H1 (cell line): ENCODE results near the gene SCRN1. TPM values are rescaled to one million over a fixed set of nuclear protein-coding genes. Genes with fewer than 3 reads are reported as not detected.

Experiments used
- CTCF ChIA-PET: fragments of 300-600 bp; sonication (Branson Sonifier 250); formaldehyde crosslinking; loops from one replicate; lab custom pipeline; 2021; ENCODE audit not compliant: partially characterized antibody; lab: Charles Lee
- POLR2A ChIA-PET: fragments of 300-600 bp; sonication (Branson Sonifier 250); formaldehyde crosslinking; loops from one replicate; lab custom pipeline; 2021; ENCODE audit warnings: inconsistent platforms; ENCODE audit not compliant: partially characterized antibody; lab: Charles Lee
- DNase-seq, 2 experiments: peaks; one replicate each; pipeline versions ENCODE4 v3.0.0 to v3.0.0-alpha.2; 2010 to 2022; ENCODE audit warnings: low spot score in 2 of 2, low read depth in 1 of 2, mixed read lengths in 1 of 2
- FAIRE-seq: peaks from 2 replicates; lab custom pipeline; 2011; peaks lifted over from hg19 to GRCh38; lab: Jason Lieb, UNC
- H2AFZ ChIP-seq: 2 replicates; pipeline ENCODE4 v1.8.1; 2012; ENCODE audit warnings: low read length, inconsistent platforms
- H2AK5ac ChIP-seq: 2 replicates; pipeline ENCODE4 v1.6.1; 2013; ENCODE audit warnings: low read depth, low read length
- H2BK120ac ChIP-seq: replicated peaks from 2 replicates; pipeline ENCODE3; 2013; ENCODE audit warnings: low read depth, low read length, inconsistent platforms
- H2BK12ac ChIP-seq: 2 replicates; pipeline ENCODE4 v1.6.1; 2013; ENCODE audit warnings: low read depth, low read length
- H2BK15ac ChIP-seq: 2 replicates; pipeline ENCODE4 v1.6.1; 2013; ENCODE audit warnings: low read length
- H2BK20ac ChIP-seq: 2 replicates; pipeline ENCODE4 v1.6.1; 2013; ENCODE audit warnings: low read length
- H2BK5ac ChIP-seq: 2 replicates; pipeline ENCODE4 v1.6.1; 2013; ENCODE audit warnings: low read depth, low read length
- H3K14ac ChIP-seq: 2 replicates; pipeline ENCODE4 v1.6.1; 2013; ENCODE audit warnings: inconsistent platforms; ENCODE audit not compliant: insufficient read length
- H3K18ac ChIP-seq: 2 replicates; pipeline ENCODE4 v1.6.1; 2013; ENCODE audit warnings: low read length; ENCODE audit errors: extremely low read depth
- H3K23ac ChIP-seq: 2 replicates; pipeline ENCODE4 v1.6.1; 2013; ENCODE audit warnings: inconsistent platforms; ENCODE audit not compliant: insufficient read length
- H3K23me2 ChIP-seq: 2 replicates; pipeline ENCODE4 v1.6.1; 2013; ENCODE audit warnings: low read depth, low read length
- H3K27ac ChIP-seq: 2 replicates; pipeline ENCODE4 v1.6.1; 2011; ENCODE audit warnings: low read depth, low read length, inconsistent platforms
- H3K27me3 ChIP-seq, 4 experiments: replicated peaks in 1 of 4; 1 replicate in 1 of 4; 2 replicates in 3 of 4; pipeline versions ENCODE4 v1.6.1 to v1.8.1; 2011 to 2013; ENCODE audit warnings: low read length in 3 of 4, mild to moderate bottlenecking in 3 of 4, inconsistent platforms in 2 of 4, mixed read lengths in 2 of 4, moderate library complexity in 1 of 4; ENCODE audit not compliant: control insufficient read depth in 3 of 4, insufficient read depth in 3 of 4; ENCODE audit errors: extremely low read depth in 1 of 4
- H3K36me3 ChIP-seq, 4 experiments: 2 replicates each; pipeline versions ENCODE4 v1.6.1 to v1.8.1; 2011 to 2013; ENCODE audit warnings: mild to moderate bottlenecking in 4 of 4, low read length in 3 of 4, moderate library complexity in 2 of 4, control low read depth in 1 of 4, inconsistent platforms in 1 of 4; ENCODE audit not compliant: insufficient read depth in 4 of 4, control insufficient read depth in 2 of 4
- H3K4ac ChIP-seq: replicated peaks from 2 replicates; pipeline ENCODE3; 2013; ENCODE audit warnings: low read length, low read depth, mixed read lengths, inconsistent platforms; ENCODE audit not compliant: insufficient read length
- H3K4me1 ChIP-seq, 4 experiments: replicated peaks in 1 of 4; 1 replicate in 1 of 4; 2 replicates in 3 of 4; pipeline versions ENCODE4 v1.6.1 to v1.8.1; 2011 to 2013; ENCODE audit warnings: low read length in 3 of 4, inconsistent platforms in 2 of 4, mixed read lengths in 1 of 4; ENCODE audit not compliant: insufficient read depth in 4 of 4, control insufficient read depth in 3 of 4
- H3K4me2 ChIP-seq, 2 experiments: 2 replicates each; pipeline versions ENCODE4 v1.6.1 to v1.8.1; 2011 to 2013; ENCODE audit warnings: low read depth in 2 of 2, low read length in 2 of 2, control low read depth in 1 of 2, inconsistent platforms in 1 of 2, mild to moderate bottlenecking in 1 of 2; ENCODE audit not compliant: insufficient read depth in 1 of 2
- H3K4me3 ChIP-seq, 4 experiments: fragments of 200-600, 300-600 bp in 1 of 4; sonication (generic), shearing (Covaris generic), sonication (Bioruptor Twin) in 1 of 4; 2 replicates each; pipeline versions ENCODE4 v1.5.1 to v1.8.1; 2011 to 2016; ENCODE audit warnings: low read length in 4 of 4, low read depth in 3 of 4, control low read depth in 2 of 4, inconsistent platforms in 2 of 4, mild to moderate bottlenecking in 2 of 4, mixed read lengths in 1 of 4, moderate library complexity in 1 of 4; ENCODE audit not compliant: insufficient read depth in 2 of 4; ENCODE audit errors: extremely low read depth in 1 of 4
- H3K56ac ChIP-seq: replicated peaks from 2 replicates; pipeline ENCODE3; 2013; ENCODE audit warnings: low read depth, mild to moderate bottlenecking, mixed read lengths, low read length, inconsistent platforms; ENCODE audit not compliant: insufficient read length
- H3K79me1 ChIP-seq: 2 replicates; pipeline ENCODE4 v1.6.1; 2013; ENCODE audit warnings: low read depth, low read length, control low read depth
- H3K79me2 ChIP-seq, 2 experiments: 2 replicates each; pipeline versions ENCODE4 v1.6.1 to v1.8.1; 2012 to 2013; ENCODE audit warnings: low read length in 2 of 2, mild to moderate bottlenecking in 2 of 2, inconsistent platforms in 1 of 2; ENCODE audit not compliant: insufficient read depth in 2 of 2, control insufficient read depth in 1 of 2
- H3K9ac ChIP-seq, 4 experiments: replicated peaks in 1 of 4; 1 replicate in 1 of 4; 2 replicates in 3 of 4; pipeline versions ENCODE4 v1.6.1 to v1.8.1; 2011 to 2013; ENCODE audit warnings: low read depth in 3 of 4, low read length in 3 of 4, control low read depth in 2 of 4, mild to moderate bottlenecking in 2 of 4, moderate library complexity in 2 of 4, inconsistent platforms in 1 of 4; ENCODE audit errors: extremely low read depth in 1 of 4
- H3K9me3 ChIP-seq, 2 experiments: 2 replicates each; pipeline versions ENCODE4 v1.6.1 to v1.8.1; 2012 to 2013; ENCODE audit warnings: mild to moderate bottlenecking in 2 of 2, moderate library complexity in 2 of 2, control low read depth in 1 of 2, inconsistent platforms in 1 of 2, low read depth in 1 of 2, low read length in 1 of 2, mixed read lengths in 1 of 2; ENCODE audit not compliant: insufficient read depth in 2 of 2
- H4K20me1 ChIP-seq, 2 experiments: replicated peaks in 1 of 2; 2 replicates each; pipeline versions ENCODE3 to v1.8.1; 2011 to 2013; ENCODE audit warnings: inconsistent platforms in 2 of 2, low read length in 2 of 2, mild to moderate bottlenecking in 1 of 2; ENCODE audit not compliant: insufficient read depth in 2 of 2, control insufficient read depth in 1 of 2
- H4K5ac ChIP-seq: 2 replicates; pipeline ENCODE4 v1.6.1; 2013; ENCODE audit warnings: low read length, low read depth, mixed read lengths, inconsistent platforms; ENCODE audit not compliant: insufficient read length
- H4K8ac ChIP-seq: 2 replicates; pipeline ENCODE4 v1.8.0; 2013; ENCODE audit warnings: mild to moderate bottlenecking, moderate library complexity, low read length, inconsistent platforms; ENCODE audit not compliant: insufficient read depth; ENCODE audit errors: extremely low read depth
- H4K91ac ChIP-seq: replicated peaks from 2 replicates; pipeline ENCODE3; 2013; ENCODE audit warnings: low read length, mixed read lengths, inconsistent platforms; ENCODE audit not compliant: insufficient read length
- CHD2 ChIP-seq: IDR thresholded peaks from 2 replicates; pipeline ENCODE4 v1.6.1; 2012; ENCODE audit warnings: low read length, improper control_type of control experiment
- WGBS, 2 experiments: shearing (Covaris generic) in 1 of 2; methylation state at CpG; one replicate each; pipeline versions ENCODE4 v1.1.6 to v1.1.7; 2013 to 2015; ENCODE audit warnings: low lambda C conversion rate in 2 of 2, mixed read lengths in 2 of 2, inconsistent platforms in 1 of 2, low coverage in 1 of 2, missing lambda C conversion rate in 1 of 2; ENCODE audit not compliant: insufficient replicate concordance in 2 of 2, insufficient coverage in 1 of 2, insufficient read length in 1 of 2; ENCODE audit errors: extremely low coverage in 1 of 2, missing lambda C conversion rate in 1 of 2; 5-methylcytosine and 5-hydroxymethylcytosine counted together
- polyA plus RNA-seq, 7 experiments: library from polyadenylated mRNA; depleted of rRNA in 3 of 7; stranded (reverse) in 5 of 7; unstranded in 2 of 7; fragments of >200 nt in 5 of 7; fragments of 200-250 nt in 2 of 7; gene quantifications; 1 replicate in 5 of 7; 2 replicates in 1 of 7; 4 replicates in 1 of 7; pipeline versions ENCODE4 v1.2.1 to v1.2.3, GENCODE V29; 2011 to 2013; ENCODE audit warnings: missing spikeins in 2 of 7, mixed read lengths in 2 of 7
- total RNA-seq: library from RNA; stranded (reverse); fragmentation: NEBNext Ultra II Directional; extraction: Animal tissue kit (Norgen Biotek cat#: 25700); gene quantifications from 2 replicates; pipeline ENCODE4 v1.2.1, GENCODE V29; 2021
- TF ChIP-seq, protein P1 (sequence below): IDR thresholded peaks from 2 replicates; pipeline ENCODE4 v1.6.1; 2011; ENCODE audit warnings: low read depth, mild to moderate bottlenecking, low read length; ENCODE audit not compliant: insufficient read depth

SCRN1 gene
- total and polyA plus RNA-seq, 2 of the 8 experiments (the other 6 are each of a cell fraction or from before 2014, with no cell fraction given): 36.0 to 75.8 TPM

DNA sequence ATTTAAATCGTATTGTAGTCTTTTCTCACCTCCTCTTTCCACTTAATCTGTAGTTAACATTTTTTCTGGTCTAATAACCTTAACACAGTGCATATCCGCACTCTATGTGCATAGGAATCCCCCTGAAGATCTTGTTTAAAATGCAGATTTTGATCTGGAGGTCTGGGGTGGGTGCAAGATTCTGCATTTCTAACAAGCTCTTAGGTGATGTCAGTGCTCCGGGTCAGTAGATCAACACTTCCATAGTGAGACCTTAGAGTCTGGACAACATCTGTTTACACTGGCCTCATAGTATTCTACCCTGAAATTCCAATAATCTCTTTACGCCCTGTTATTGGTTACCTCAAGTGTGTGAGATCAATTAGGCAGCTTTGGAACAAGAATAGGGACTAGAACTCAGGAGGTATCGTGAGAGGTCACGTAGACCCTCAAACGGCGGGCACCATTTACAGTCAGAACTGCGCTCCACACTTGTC is 38.2 kb upstream of the SCRN1 start:
- Histone ChIP-seq H4K91ac (peak overlapping the region; percentile 44), H3K23me2 (peaks cover 11% of the 10 kb centered on the region), H3K36me3 (no peaks in the 10 kb centered on the region), H3K56ac (no peak overlapping the region), H3K79me2 (peaks cover 8 to 71% of the 10 kb centered on the region in 2 experiments), H2AFZ (peak overlapping the region; percentile 47; the same call in 1 of the 2 replicates), H4K8ac (no peak overlapping the region)
- TF ChIP-seq, protein P1, sequence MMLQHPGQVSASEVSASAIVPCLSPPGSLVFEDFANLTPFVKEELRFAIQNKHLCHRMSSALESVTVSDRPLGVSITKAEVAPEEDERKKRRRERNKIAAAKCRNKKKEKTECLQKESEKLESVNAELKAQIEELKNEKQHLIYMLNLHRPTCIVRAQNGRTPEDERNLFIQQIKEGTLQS: no peak
- TF ChIP-seq CHD2: peak; percentile 40
- TF ChIP-seq, all 59 proteins: peak for 1
- Histone ChIP-seq H3K27me3 (no peaks in the 10 kb centered on the region), H3K27ac (no peak overlapping the region), H2BK15ac (no peak overlapping the region), H2BK120ac (no peak overlapping the region), H3K18ac (no peak overlapping the region; the same call in 1 of the 2 replicates), H3K79me1 (peaks cover 2% of the 10 kb centered on the region; the same call in 1 of the 2 replicates), H4K5ac (no peak overlapping the region), H2BK20ac (no peak overlapping the region), H3K4me3 (peak overlapping the region; percentile 83 to 97 (median 90)), H3K4me2 (peak overlapping the region; percentile 85 to 96), H3K9ac (no peak overlapping the region; a peak in 1 of 7 replicates), H3K4me1 (peaks cover 0 to 13% (median 5%) of the 10 kb centered on the region in 4 experiments; a peak in 5 of 7 replicates), H3K23ac (no peak overlapping the region), H3K14ac (no peak overlapping the region), H2AK5ac (no peak overlapping the region), H4K20me1 (peaks cover 0 to 12% of the 10 kb centered on the region in 2 experiments), H2BK12ac (no peak overlapping the region), H3K9me3 (no peaks in the 10 kb centered on the region), H3K4ac (no peak overlapping the region), H2BK5ac (no peak overlapping the region)
- no peak for FAIRE-seq
- ChIA-PET POLR2A (interaction anchor here (1.0 to 1.5 kb wide), 4 partner anchors 12 to 40 kb away, joined by 3 to 5 read pairs (median 4); no protein-coding TSS in a partner anchor), CTCF (interaction anchor here (0.5 to 1.6 kb wide), 3 partner anchors 34 to 83 kb away, joined by 3 to 4 read pairs (median 3); no protein-coding TSS in a partner anchor)
- 10% methylated on average over 8 of the region's 9 CpGs; no CpG with 5 or more reads in 1 of the 2 experiments for WGBS, 2 experiments
- DNase-seq: no peak
